HEK293 (cell line): ENCODE results near the gene SDE2.

Experiments
- SP7 ChIP-seq: fragments of 450-650 bp; formaldehyde crosslinking; IDR thresholded peaks from 2 replicates; pipeline ENCODE4 v1.5.1; 2016; ENCODE audit warnings: missing biosample characterization, missing genetic modification characterization
- ZNF138 ChIP-seq: fragments of 450-650 bp; formaldehyde crosslinking; IDR thresholded peaks from 2 replicates; pipeline ENCODE4 v1.5.1; 2016; ENCODE audit warnings: missing biosample characterization, missing genetic modification characterization, borderline replicate concordance
- ZNF324 ChIP-seq: fragments of 450-650 bp; formaldehyde crosslinking; IDR thresholded peaks from 2 replicates; pipeline ENCODE4 v1.5.1; 2016; ENCODE audit warnings: missing biosample characterization, missing genetic modification characterization
- ZNF423 ChIP-seq: fragments of 450-650 bp; formaldehyde crosslinking; IDR thresholded peaks from 2 replicates; pipeline ENCODE4 v1.5.1; 2016; ENCODE audit warnings: missing biosample characterization, missing genetic modification characterization
- ZNF707 ChIP-seq: fragments of 450-650 bp; formaldehyde crosslinking; IDR thresholded peaks from 2 replicates; pipeline ENCODE4 v1.5.1; 2016; ENCODE audit warnings: missing biosample characterization, missing genetic modification characterization
- ZNF76 ChIP-seq: fragments of 450-650 bp; formaldehyde crosslinking; IDR thresholded peaks from 2 replicates; pipeline ENCODE4; 2016; ENCODE audit warnings: low read depth, missing biosample characterization, missing genetic modification characterization, borderline replicate concordance
- TF ChIP-seq, protein P1 (sequence below): fragments of 450-650 bp; formaldehyde crosslinking; IDR thresholded peaks from 2 replicates; pipeline ENCODE4 v1.5.1; 2016; ENCODE audit warnings: missing biosample characterization, missing genetic modification characterization
- TF ChIP-seq, protein P2 (sequence below): fragments of 450-650 bp; formaldehyde crosslinking; IDR thresholded peaks from 2 replicates; pipeline ENCODE4 v1.5.1; 2016; ENCODE audit warnings: missing biosample characterization, missing genetic modification characterization, low read depth
- TF ChIP-seq, protein P3 (sequence below): fragments of 450-650 bp; formaldehyde crosslinking; IDR thresholded peaks from 2 replicates; pipeline ENCODE4 v1.5.1; 2016; ENCODE audit warnings: missing biosample characterization, missing genetic modification characterization
- TF ChIP-seq, protein P4 (sequence below): fragments of 450-650 bp; formaldehyde crosslinking; IDR thresholded peaks from 2 replicates; pipeline ENCODE4 v1.5.1; 2017; ENCODE audit warnings: missing biosample characterization, mild to moderate bottlenecking, missing genetic modification characterization, moderate library complexity
- TF ChIP-seq, protein P5 (sequence below): fragments of 450-650 bp; formaldehyde crosslinking; IDR thresholded peaks from 2 replicates; pipeline ENCODE4 v1.5.1; 2016; ENCODE audit warnings: missing biosample characterization, missing genetic modification characterization
- TF ChIP-seq, protein P6 (sequence below): fragments of 450-650 bp; formaldehyde crosslinking; IDR thresholded peaks from 2 replicates; pipeline ENCODE4 v1.5.1; 2016; ENCODE audit warnings: missing biosample characterization, missing genetic modification characterization

DNA sequence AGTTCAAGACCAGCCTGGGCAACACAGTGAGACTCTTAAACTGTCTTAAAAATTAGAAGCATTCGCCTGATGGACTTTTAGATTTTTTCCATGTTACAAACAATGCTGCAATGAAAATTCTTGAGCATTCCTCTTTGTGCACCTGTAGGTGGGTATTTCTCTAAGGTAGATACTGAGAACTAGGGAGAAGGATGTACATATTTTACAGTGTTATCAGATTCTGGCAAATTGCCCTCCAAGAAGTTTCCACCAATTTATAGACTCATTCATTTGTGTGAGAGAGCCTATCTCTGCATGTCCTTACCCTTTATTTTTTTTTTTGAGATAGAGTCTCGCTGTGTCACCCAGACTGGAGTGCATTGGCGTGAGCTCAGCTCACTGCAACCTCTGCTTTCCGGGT, 45.8 kb downstream of the SDE2 start:
- TF ChIP-seq, protein P1, sequence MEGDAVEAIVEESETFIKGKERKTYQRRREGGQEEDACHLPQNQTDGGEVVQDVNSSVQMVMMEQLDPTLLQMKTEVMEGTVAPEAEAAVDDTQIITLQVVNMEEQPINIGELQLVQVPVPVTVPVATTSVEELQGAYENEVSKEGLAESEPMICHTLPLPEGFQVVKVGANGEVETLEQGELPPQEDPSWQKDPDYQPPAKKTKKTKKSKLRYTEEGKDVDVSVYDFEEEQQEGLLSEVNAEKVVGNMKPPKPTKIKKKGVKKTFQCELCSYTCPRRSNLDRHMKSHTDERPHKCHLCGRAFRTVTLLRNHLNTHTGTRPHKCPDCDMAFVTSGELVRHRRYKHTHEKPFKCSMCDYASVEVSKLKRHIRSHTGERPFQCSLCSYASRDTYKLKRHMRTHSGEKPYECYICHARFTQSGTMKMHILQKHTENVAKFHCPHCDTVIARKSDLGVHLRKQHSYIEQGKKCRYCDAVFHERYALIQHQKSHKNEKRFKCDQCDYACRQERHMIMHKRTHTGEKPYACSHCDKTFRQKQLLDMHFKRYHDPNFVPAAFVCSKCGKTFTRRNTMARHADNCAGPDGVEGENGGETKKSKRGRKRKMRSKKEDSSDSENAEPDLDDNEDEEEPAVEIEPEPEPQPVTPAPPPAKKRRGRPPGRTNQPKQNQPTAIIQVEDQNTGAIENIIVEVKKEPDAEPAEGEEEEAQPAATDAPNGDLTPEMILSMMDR (tag by site-specific recombination) = no peak
- no peak for TF ChIP-seq ZNF707
- no peak for TF ChIP-seq ZNF138
- TF ChIP-seq, protein P2, sequence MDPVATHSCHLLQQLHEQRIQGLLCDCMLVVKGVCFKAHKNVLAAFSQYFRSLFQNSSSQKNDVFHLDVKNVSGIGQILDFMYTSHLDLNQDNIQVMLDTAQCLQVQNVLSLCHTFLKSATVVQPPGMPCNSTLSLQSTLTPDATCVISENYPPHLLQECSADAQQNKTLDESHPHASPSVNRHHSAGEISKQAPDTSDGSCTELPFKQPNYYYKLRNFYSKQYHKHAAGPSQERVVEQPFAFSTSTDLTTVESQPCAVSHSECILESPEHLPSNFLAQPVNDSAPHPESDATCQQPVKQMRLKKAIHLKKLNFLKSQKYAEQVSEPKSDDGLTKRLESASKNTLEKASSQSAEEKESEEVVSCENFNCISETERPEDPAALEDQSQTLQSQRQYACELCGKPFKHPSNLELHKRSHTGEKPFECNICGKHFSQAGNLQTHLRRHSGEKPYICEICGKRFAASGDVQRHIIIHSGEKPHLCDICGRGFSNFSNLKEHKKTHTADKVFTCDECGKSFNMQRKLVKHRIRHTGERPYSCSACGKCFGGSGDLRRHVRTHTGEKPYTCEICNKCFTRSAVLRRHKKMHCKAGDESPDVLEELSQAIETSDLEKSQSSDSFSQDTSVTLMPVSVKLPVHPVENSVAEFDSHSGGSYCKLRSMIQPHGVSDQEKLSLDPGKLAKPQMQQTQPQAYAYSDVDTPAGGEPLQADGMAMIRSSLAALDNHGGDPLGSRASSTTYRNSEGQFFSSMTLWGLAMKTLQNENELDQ (tag by site-specific recombination) = no peak
- TF ChIP-seq ZNF76 = no peak
- TF ChIP-seq, protein P3, sequence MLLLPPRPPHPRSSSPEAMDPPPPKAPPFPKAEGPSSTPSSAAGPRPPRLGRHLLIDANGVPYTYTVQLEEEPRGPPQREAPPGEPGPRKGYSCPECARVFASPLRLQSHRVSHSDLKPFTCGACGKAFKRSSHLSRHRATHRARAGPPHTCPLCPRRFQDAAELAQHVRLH (tag by site-specific recombination) = no peak
- TF ChIP-seq ZNF423 = no peak
- TF ChIP-seq SP7 (tag by site-specific recombination) = no peak
- TF ChIP-seq, protein P4, sequence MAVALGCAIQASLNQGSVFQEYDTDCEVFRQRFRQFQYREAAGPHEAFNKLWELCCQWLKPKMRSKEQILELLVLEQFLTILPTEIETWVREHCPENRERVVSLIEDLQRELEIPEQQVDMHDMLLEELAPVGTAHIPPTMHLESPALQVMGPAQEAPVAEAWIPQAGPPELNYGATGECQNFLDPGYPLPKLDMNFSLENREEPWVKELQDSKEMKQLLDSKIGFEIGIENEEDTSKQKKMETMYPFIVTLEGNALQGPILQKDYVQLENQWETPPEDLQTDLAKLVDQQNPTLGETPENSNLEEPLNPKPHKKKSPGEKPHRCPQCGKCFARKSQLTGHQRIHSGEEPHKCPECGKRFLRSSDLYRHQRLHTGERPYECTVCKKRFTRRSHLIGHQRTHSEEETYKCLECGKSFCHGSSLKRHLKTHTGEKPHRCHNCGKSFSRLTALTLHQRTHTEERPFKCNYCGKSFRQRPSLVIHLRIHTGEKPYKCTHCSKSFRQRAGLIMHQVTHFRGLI (tag by site-specific recombination) = no peak
- TF ChIP-seq, protein P5, sequence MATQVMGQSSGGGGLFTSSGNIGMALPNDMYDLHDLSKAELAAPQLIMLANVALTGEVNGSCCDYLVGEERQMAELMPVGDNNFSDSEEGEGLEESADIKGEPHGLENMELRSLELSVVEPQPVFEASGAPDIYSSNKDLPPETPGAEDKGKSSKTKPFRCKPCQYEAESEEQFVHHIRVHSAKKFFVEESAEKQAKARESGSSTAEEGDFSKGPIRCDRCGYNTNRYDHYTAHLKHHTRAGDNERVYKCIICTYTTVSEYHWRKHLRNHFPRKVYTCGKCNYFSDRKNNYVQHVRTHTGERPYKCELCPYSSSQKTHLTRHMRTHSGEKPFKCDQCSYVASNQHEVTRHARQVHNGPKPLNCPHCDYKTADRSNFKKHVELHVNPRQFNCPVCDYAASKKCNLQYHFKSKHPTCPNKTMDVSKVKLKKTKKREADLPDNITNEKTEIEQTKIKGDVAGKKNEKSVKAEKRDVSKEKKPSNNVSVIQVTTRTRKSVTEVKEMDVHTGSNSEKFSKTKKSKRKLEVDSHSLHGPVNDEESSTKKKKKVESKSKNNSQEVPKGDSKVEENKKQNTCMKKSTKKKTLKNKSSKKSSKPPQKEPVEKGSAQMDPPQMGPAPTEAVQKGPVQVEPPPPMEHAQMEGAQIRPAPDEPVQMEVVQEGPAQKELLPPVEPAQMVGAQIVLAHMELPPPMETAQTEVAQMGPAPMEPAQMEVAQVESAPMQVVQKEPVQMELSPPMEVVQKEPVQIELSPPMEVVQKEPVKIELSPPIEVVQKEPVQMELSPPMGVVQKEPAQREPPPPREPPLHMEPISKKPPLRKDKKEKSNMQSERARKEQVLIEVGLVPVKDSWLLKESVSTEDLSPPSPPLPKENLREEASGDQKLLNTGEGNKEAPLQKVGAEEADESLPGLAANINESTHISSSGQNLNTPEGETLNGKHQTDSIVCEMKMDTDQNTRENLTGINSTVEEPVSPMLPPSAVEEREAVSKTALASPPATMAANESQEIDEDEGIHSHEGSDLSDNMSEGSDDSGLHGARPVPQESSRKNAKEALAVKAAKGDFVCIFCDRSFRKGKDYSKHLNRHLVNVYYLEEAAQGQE (tag by site-specific recombination) = no peak
- TF ChIP-seq, protein P6, sequence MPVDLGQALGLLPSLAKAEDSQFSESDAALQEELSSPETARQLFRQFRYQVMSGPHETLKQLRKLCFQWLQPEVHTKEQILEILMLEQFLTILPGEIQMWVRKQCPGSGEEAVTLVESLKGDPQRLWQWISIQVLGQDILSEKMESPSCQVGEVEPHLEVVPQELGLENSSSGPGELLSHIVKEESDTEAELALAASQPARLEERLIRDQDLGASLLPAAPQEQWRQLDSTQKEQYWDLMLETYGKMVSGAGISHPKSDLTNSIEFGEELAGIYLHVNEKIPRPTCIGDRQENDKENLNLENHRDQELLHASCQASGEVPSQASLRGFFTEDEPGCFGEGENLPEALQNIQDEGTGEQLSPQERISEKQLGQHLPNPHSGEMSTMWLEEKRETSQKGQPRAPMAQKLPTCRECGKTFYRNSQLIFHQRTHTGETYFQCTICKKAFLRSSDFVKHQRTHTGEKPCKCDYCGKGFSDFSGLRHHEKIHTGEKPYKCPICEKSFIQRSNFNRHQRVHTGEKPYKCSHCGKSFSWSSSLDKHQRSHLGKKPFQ (tag by site-specific recombination) = no peak
- TF ChIP-seq ZNF324 (tag by site-specific recombination) = no peak
